Adrenal gland (tissue), 12 donors: Measurements from ENCODE around the gene HSPA4L. TPM values are rescaled to one million over a fixed set of nuclear protein-coding genes. Genes with fewer than 3 reads are reported as not detected.

Source experiments
- DNase-seq, 7 donors: peaks; one replicate each; pipeline ENCODE4 v3.0.0-alpha.2; 2019 to 2020
- H3K27ac ChIP-seq, 5 donors: fragments of 200-600 bp; sonication (generic) in 4 of 5; 1 replicate in 3 of 5; 2 replicates in 2 of 5; pipeline versions ENCODE4 v1.5.1 to v1.8.0; 2016 to 2020; ENCODE audit warnings: mild to moderate bottlenecking in 1 of 5
- H3K27me3 ChIP-seq: fragments of 200-600 bp; 2 replicates; pipeline ENCODE4 v1.8.0; 2021
- H3K36me3 ChIP-seq, 2 donors: fragments of 200-600 bp; replicated peaks in 1 of 2; 1 replicate in 1 of 2; 2 replicates in 1 of 2; pipeline versions ENCODE4 v1.5.1 to v1.8.0; 2018 to 2022
- H3K4me1 ChIP-seq, 2 donors: fragments of 200-600 bp; replicated peaks in 1 of 2; 1 replicate in 1 of 2; 2 replicates in 1 of 2; pipeline versions ENCODE4 v1.5.1 to v1.8.0; 2018 to 2021
- H3K4me3 ChIP-seq, 4 donors: fragments of 200-600 bp; sonication (generic) in 3 of 4; one replicate each; pipeline ENCODE4 v1.5.1; 2016 to 2018
- H3K9me3 ChIP-seq, 3 donors: fragments of 200-600 bp; sonication (generic) in 1 of 3; replicated peaks in 1 of 3; 1 replicate in 2 of 3; 2 replicates in 1 of 3; pipeline versions ENCODE4 v1.5.1 to v1.8.0; 2016 to 2021
- POLR2A ChIP-seq, 2 donors: fragments of 450-650 bp; IDR thresholded peaks; one replicate each; pipeline ENCODE4 v1.6.1; 2017; ENCODE audit warnings: antibody characterized with exemption in 2 of 2, mild to moderate bottlenecking in 2 of 2, moderate library complexity in 1 of 2
- WGBS, 4 donors: extraction: QIAGEN DNeasy Blood & Tissue Kit in 2 of 4; methylation state at CpG; one replicate each; pipeline versions ENCODE4 v1.1.5 to v1.1.7; 2013 to 2017; 5-methylcytosine and 5-hydroxymethylcytosine counted together
- intact Hi-C, 2 donors: fragments of 100-400 bp; cut with DNase I; formaldehyde crosslinking; loops; one replicate each; pipeline versions ENCODE4 v1.14.1 to v1.15.0; 2022 to 2023
- polyA plus RNA-seq, 3 donors: library from polyadenylated mRNA; stranded (reverse); fragments of 200-250 nt in 2 of 3; fragments of 350-450 nt in 1 of 3; fragmentation: Illumina TruSeq in 1 of 3; extraction: RNeasy Lipid Tissue Mini Kit (QIAGEN cat#74804) in 1 of 3; gene quantifications; one replicate each; pipeline ENCODE4 v1.2.3, GENCODE V29; 2013 to 2014
- total RNA-seq, 9 donors: library from RNA; depleted of rRNA in 4 of 9; stranded (reverse); fragments of >200 nt in 4 of 9; fragments of 120-200 nt in 1 of 9; fragmentation: NEBNext Ultra II Directional in 1 of 9; extraction: Animal tissue kit (Norgen Biotek cat#: 25700) in 1 of 9; gene quantifications; one replicate each; pipeline versions ENCODE4 v1.1.0 to v1.2.4, GENCODE V29; 2013 to 2023
- TF ChIP-seq, protein P1 (sequence below), 6 experiments: fragments of 450-650 bp in 4 of 6; fragments of 200-600 bp in 2 of 6; sonication (generic) in 1 of 6; IDR thresholded peaks; 1 replicate in 5 of 6; 2 replicates in 1 of 6; pipeline versions ENCODE4 v1.5.1 to v1.8.0; 2016 to 2021; ENCODE audit warnings: antibody characterized with exemption in 6 of 6, mild to moderate bottlenecking in 2 of 6, moderate library complexity in 1 of 6
- donor health status: healthy with polysubstance abuse.
- donor health status: Bipolar disorder and iron deficiency.
- donor health status: DM: yes; HTN: yes; CAD: no.
- donor health status: DM: no; HTN: no; CAD: no.
- donor health status: DM: no; HTN: no; CAD: no.
- donor health status: DM: yes; HTN: yes; CAD: no.

The HSPA4L gene
- total and polyA plus RNA-seq, 12 donors = 3.5 to 73.5 (median 22.8) TPM

DNA sequence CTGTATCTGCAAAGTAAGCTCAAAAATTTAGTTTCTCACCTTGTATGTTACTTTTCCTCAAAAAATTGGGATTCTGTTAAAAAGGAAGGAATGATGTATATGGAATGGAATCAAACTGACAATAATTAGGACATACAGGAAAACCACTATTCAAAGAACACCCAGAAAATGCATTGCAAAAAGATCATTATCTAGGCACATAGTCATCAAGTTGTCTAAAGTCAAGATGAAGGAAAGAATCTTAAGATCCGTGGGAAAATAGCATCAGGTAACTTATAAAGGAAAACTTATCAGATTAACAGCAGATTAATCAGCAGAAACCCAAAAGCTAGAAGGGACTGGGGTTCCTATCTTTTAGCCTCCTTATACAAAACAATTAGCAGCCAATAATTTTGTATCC is 75.5 kb downstream of the HSPA4L start:
- H3K36me3 ChIP-seq = no peaks in the 10 kb centered on the region
- TF ChIP-seq, protein P1, sequence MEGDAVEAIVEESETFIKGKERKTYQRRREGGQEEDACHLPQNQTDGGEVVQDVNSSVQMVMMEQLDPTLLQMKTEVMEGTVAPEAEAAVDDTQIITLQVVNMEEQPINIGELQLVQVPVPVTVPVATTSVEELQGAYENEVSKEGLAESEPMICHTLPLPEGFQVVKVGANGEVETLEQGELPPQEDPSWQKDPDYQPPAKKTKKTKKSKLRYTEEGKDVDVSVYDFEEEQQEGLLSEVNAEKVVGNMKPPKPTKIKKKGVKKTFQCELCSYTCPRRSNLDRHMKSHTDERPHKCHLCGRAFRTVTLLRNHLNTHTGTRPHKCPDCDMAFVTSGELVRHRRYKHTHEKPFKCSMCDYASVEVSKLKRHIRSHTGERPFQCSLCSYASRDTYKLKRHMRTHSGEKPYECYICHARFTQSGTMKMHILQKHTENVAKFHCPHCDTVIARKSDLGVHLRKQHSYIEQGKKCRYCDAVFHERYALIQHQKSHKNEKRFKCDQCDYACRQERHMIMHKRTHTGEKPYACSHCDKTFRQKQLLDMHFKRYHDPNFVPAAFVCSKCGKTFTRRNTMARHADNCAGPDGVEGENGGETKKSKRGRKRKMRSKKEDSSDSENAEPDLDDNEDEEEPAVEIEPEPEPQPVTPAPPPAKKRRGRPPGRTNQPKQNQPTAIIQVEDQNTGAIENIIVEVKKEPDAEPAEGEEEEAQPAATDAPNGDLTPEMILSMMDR (IDR thresholded peaks at IDR 0.05) = no peak
- TF ChIP-seq POLR2A (IDR thresholded peaks at IDR 0.05) = no peak
- no peak for DNase-seq
- no peaks in the 10 kb centered on the region for H3K9me3 ChIP-seq
- intact Hi-C loops = no loop called here
- no peaks in the 10 kb centered on the region for H3K27me3 ChIP-seq
- peak overlapping the region in 2 of 5 donors; percentile 22 to 69 for H3K27ac ChIP-seq
- peak overlapping the region in 1 of 4 donors; percentile 34 for H3K4me3 ChIP-seq
- peaks cover 8 to 14% of the 10 kb centered on the region in 2 donors for H3K4me1 ChIP-seq
- WGBS, 4 donors = 82 to 92% (median 89%) methylated on average over 1 of the region's 1 CpG

DNA sequence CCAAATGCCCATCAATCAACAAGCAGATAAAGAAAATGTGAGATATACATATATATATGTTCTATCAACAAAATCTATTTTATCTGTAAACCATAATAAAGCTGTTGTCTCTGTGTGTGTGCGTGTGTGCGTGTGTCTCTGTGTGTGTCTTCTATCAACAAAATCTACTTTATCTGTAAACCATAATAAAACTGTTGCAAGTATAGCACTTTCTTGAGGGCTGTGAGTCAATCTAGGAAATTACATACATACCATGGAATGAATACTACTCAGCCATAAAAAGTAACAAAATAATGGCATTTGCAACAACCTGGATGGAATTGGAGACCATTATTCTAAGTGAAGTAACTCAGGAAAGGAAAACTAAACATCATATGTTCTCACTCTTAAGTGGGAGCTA is 86.1 kb downstream of the HSPA4L start:
- Histone ChIP-seq H3K27me3 (no peaks in the 10 kb centered on the region), H3K36me3 (no peaks in the 10 kb centered on the region), H3K9me3 (no peaks in the 10 kb centered on the region), H3K4me3 (no peak overlapping the region), H3K4me1 (peaks cover 12 to 13% of the 10 kb centered on the region in 2 donors), H3K27ac (no peak overlapping the region)
- intact Hi-C loops = no loop called here
- 93 to 100% (median 96%) methylated on average over 2 of the region's 2 CpGs for whole genome bisulfite sequencing, 4 donors
- TF ChIP-seq, protein P1 (IDR thresholded peaks at IDR 0.05) = no peak
- TF ChIP-seq POLR2A (IDR thresholded peaks at IDR 0.05) = no peak
- no peak for DNase-seq

DNA sequence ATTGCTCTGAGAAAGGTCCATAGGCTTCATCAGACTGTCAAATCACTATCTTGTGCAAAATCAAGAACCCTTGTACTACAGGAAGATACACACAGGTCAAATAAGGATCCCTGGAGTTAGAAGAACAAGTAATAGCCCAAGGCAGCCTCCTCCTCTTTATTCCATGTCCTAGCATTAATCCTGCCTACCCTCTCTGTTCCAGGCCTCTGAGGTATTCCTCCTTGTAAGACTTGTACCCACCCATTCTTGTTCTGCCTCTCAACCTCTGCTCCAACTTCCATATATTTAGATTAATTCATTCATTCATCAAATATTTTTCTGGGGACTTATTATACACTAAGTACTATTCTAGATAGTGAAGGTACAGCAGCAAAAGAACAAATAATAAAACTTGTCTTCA is 88.2 kb downstream of the HSPA4L start:
- intact Hi-C loops = loop anchor here in 1 of 2 donors (10.0 kb wide), 1 partner anchor 95 kb away; the partner anchor contains the start of genes ABHD18 and MFSD8
- Histone ChIP-seq H3K9me3 (no peaks in the 10 kb centered on the region), H3K36me3 (no peaks in the 10 kb centered on the region), H3K27me3 (no peaks in the 10 kb centered on the region), H3K4me3 (no peak overlapping the region), H3K4me1 (peaks cover 12 to 13% of the 10 kb centered on the region in 2 donors), H3K27ac (peak overlapping the region in 3 of 5 donors; percentile 8 to 57 (median 24))
- no peak for DNase-seq
- TF ChIP-seq, protein P1 (IDR thresholded peaks at IDR 0.05) = no peak
- no peak for TF ChIP-seq POLR2A (IDR thresholded peaks at IDR 0.05)

DNA sequence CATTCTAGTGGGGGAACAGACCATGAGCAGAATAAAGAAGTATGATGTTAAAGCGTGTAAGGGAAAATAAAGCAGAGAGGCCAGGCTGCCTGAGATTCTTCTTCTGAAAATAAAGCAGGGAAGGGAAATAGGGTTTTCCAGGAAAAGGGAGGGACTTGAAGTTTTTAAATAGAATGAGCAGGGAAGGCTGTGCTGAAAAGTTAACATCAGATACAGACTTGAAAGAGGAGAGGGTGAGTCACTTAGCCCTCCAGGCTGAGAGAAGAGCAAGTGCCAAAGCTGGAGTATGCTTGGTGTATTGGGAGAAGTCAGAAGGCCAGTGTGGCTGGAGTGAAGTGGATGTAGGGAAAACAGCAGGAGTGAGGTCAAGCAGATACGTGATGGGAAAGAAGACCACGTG is 88.6 kb downstream of the HSPA4L start:
- 25 to 29% (median 25%) methylated on average over 3 of the region's 3 CpGs for WGBS, 4 donors
- DNase-seq = peak; percentile 38 to 82 (median 66)
- Histone ChIP-seq H3K4me3 (no peak overlapping the region), H3K36me3 (no peaks in the 10 kb centered on the region), H3K4me1 (peaks cover 12 to 13% of the 10 kb centered on the region in 2 donors), H3K9me3 (no peaks in the 10 kb centered on the region), H3K27me3 (no peaks in the 10 kb centered on the region), H3K27ac (peak overlapping the region in 4 of 5 donors; percentile 8 to 67 (median 40))
- intact Hi-C loops = loop anchor here in 1 of 2 donors (10.0 kb wide), 1 partner anchor 94 kb away; the partner anchor contains the start of genes ABHD18 and MFSD8
- TF ChIP-seq, protein P1 (IDR thresholded peaks at IDR 0.05) = no peak
- peak in 1 of 2 donors; percentile 35 for TF ChIP-seq POLR2A (IDR thresholded peaks at IDR 0.05)
